DOHH2 (cell line): ENCODE measurements around the gene MCC.

Experiments used
- EZH2phosphoT487 ChIP-seq: fragments of 200-600 bp; sonication (generic); IDR thresholded peaks from 2 replicates; pipeline ENCODE4 v1.6.1; 2017; ENCODE audit warnings: borderline replicate concordance, mild to moderate bottlenecking, antibody characterized with exemption, low read length, moderate library complexity, mixed read lengths
- TF ChIP-seq, protein P1 (sequence below): fragments of 200-600 bp; sonication (generic); IDR thresholded peaks from one replicate; pipeline ENCODE4 v1.5.1; 2014; ENCODE audit warnings: antibody characterized with exemption, mild to moderate bottlenecking, low read depth, low read length; ENCODE audit not compliant: poor library complexity, severe bottlenecking

GRCh38 chr5:113519412-113519811, 31.2 kb upstream of the MCC start:
- TF ChIP-seq, protein P1, sequence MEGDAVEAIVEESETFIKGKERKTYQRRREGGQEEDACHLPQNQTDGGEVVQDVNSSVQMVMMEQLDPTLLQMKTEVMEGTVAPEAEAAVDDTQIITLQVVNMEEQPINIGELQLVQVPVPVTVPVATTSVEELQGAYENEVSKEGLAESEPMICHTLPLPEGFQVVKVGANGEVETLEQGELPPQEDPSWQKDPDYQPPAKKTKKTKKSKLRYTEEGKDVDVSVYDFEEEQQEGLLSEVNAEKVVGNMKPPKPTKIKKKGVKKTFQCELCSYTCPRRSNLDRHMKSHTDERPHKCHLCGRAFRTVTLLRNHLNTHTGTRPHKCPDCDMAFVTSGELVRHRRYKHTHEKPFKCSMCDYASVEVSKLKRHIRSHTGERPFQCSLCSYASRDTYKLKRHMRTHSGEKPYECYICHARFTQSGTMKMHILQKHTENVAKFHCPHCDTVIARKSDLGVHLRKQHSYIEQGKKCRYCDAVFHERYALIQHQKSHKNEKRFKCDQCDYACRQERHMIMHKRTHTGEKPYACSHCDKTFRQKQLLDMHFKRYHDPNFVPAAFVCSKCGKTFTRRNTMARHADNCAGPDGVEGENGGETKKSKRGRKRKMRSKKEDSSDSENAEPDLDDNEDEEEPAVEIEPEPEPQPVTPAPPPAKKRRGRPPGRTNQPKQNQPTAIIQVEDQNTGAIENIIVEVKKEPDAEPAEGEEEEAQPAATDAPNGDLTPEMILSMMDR: no peak
- TF ChIP-seq EZH2phosphoT487: no peak
